ENCODE data around the gene SH2B2. TPM values are rescaled to one million over a fixed set of nuclear protein-coding genes. Genes with fewer than 3 reads are reported as not detected.

Gene SH2B2
- total and polyA plus RNA-seq, 2 donors (not counting 3 experiments of a cell fraction or from before 2014, with no cell fraction given) = 0.69 to 0.73 TPM

- ChIA-PET CTCF (no interaction called here), POLR2A (no interaction called here)
- BruUV-seq (replicated peaks) = no TSS peak
- H3K9ac ChIP-seq (replicated peaks; ENCODE audit: extremely low read depth, insufficient read depth, low read length) = no peak overlapping the region
- TF ChIP-seq POLR2AphosphoS5 (IDR thresholded peaks at IDR 0.05; ENCODE audit: insufficient read depth, low read depth, low read length) (no peak), POLR2A (IDR thresholded peaks at IDR 0.05; ENCODE audit: low read depth, low read length) (no peak), EZH2 (IDR thresholded peaks at IDR 0.05; ENCODE audit: borderline replicate concordance, low read depth, low read length, severe bottlenecking) (no peak), JUN (IDR thresholded peaks at IDR 0.05; ENCODE audit: borderline replicate concordance, insufficient read depth, insufficient read length, low read depth) (no peak), FOS (IDR thresholded peaks at IDR 0.05; ENCODE audit: borderline replicate concordance, insufficient read depth, low read length) (no peak), MYC (IDR thresholded peaks at IDR 0.05; ENCODE audit: low read depth, low read length) (no peak), MAX (IDR thresholded peaks at IDR 0.05; ENCODE audit: insufficient read depth, insufficient read length) (no peak), CTCF (IDR thresholded peaks at IDR 0.05; ENCODE audit: extremely low read depth in 1 of 2, insufficient read depth in 1 of 2, low read depth in 1 of 2, low read length in 2 of 2) (no peak), GATA2 (IDR thresholded peaks at IDR 0.05; ENCODE audit: insufficient read depth, insufficient read length, low read depth, low read length) (no peak)
- no peaks in the 10 kb centered on the region for H3K9me1 ChIP-seq (replicated peaks; ENCODE audit: control insufficient read depth, extremely low read depth, insufficient read depth, low read length)
- no peaks in the 10 kb centered on the region for H3K36me3 ChIP-seq (ENCODE audit: control insufficient read depth in 2 of 2, extremely low read depth in 1 of 2, insufficient read depth in 2 of 2, low read length in 2 of 2)
- no peak overlapping the region for H3K4me2 ChIP-seq (ENCODE audit: insufficient read depth, low read length)
- no peak overlapping the region for H2AFZ ChIP-seq (ENCODE audit: low read depth, low read length)
- no peaks in the 10 kb centered on the region for H3K9me3 ChIP-seq (replicated peaks; ENCODE audit: control insufficient read depth, insufficient read depth, low read length)
- H4K20me1 ChIP-seq (replicated peaks; ENCODE audit: control insufficient read depth, extremely low read depth, insufficient read depth, low read length) = no peaks in the 10 kb centered on the region
- H3K27ac ChIP-seq (ENCODE audit: insufficient read depth, low read depth, low read length) = no peak overlapping the region
- intact Hi-C loops (cut with micrococcal nuclease) (no loop called here), dilution Hi-C loops (cut with MboI; ENCODE audit: extremely low pct_ligation_motif_present, low sequenced_read_pairs) (no loop called here)
- no peaks in the 10 kb centered on the region for H3K4me1 ChIP-seq (ENCODE audit: control insufficient read depth, extremely low read depth, insufficient read depth, low read length)
- H3K79me2 ChIP-seq (ENCODE audit: control insufficient read depth, insufficient read depth, low read length) = no peaks in the 10 kb centered on the region
- FAIRE-seq = no peak
- DNase-seq (ENCODE audit: low read depth, low spot score) = no peak
- no peak overlapping the region for H3K4me3 ChIP-seq (replicated peaks in 1 of 3; ENCODE audit: insufficient read depth in 1 of 3, low read depth in 1 of 3, low read length in 3 of 3)
- no peaks in the 10 kb centered on the region for H3K27me3 ChIP-seq (ENCODE audit: control insufficient read depth in 2 of 2, insufficient read depth in 2 of 2, low read length in 2 of 2)
These were observed 25.8 kb upstream of the SH2B2 start for GRCh38 chr7:102260856-102261255.

Data from endothelial cell of umbilical vein (primary cell).